ENCODE measurements around the gene HSPH1.
"Not testable (repeated sequence)": the region's sequence is repeated elsewhere in the genome, so short reads cannot be mapped to it uniquely, and the experiment has no call there.

HSPH1 gene

GRCh38 chr13:31131470-31131961, 30.2 kb downstream of the HSPH1 start:
- no peak for DNase-seq (ENCODE audit: low spot score)

- DNase-seq (ENCODE audit: low spot score), result no peak
These were observed 32.3 kb downstream of the HSPH1 start for GRCh38 chr13:31129419-31129818.

DNA sequence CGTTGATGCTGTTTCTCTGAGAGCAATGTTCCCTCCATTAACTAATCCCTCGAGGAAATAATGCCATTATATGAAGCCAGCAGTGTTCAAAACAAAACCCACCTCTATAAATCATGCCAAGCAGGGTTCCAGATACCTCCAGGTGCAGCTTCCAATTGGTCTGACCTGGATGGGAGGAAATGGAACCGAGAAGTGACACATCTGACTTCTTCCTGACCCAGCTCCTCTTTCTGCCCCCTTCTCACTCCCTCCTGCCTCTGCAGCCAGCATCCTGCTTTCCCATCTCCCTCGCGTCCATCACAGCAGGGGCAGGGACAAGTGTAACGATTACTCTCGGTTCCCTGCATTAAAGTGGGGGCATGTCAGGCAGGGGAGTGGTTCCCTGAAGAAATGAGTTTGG, 37.5 kb downstream of the HSPH1 start:
- no peak for DNase-seq (ENCODE audit: low spot score)

- DNase-seq (ENCODE audit: low spot score), result no peak
These were observed 39.0 kb downstream of the HSPH1 start for GRCh38 chr13:31122544-31123260.

DNA sequence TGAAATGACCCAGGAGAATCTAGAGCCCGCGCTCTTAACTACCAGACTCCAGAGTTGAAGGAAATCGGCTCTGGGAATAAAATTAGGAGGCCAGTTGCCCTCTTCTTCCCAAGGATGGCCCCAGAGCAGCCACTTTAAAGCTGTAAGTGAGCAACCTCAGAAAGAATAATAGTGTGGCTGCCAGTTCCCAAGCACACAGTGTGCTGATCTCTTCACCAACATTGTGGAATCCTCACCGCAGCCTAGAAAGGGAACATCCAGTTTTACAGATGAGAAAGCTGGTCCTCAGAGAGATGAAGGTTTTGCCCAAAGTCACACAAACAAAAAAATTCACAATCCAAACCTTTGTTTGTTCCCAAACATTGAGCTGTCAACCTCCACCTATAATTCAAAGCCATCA, 39.6 kb downstream of the HSPH1 start:
- DNase-seq (ENCODE audit: low spot score), result no peak

- no peak for DNase-seq (ENCODE audit: low spot score)
These were observed 40.1 kb downstream of the HSPH1 start for GRCh38 chr13:31121379-31122140.

GRCh38 chr13:31119966-31120700, 41.6 kb downstream of the HSPH1 start:
- DNase-seq (ENCODE audit: low spot score), result no peak

- no peak for DNase-seq (ENCODE audit: low spot score)
These were observed 42.2 kb downstream of the HSPH1 start for GRCh38 chr13:31119526-31119925.

DNA sequence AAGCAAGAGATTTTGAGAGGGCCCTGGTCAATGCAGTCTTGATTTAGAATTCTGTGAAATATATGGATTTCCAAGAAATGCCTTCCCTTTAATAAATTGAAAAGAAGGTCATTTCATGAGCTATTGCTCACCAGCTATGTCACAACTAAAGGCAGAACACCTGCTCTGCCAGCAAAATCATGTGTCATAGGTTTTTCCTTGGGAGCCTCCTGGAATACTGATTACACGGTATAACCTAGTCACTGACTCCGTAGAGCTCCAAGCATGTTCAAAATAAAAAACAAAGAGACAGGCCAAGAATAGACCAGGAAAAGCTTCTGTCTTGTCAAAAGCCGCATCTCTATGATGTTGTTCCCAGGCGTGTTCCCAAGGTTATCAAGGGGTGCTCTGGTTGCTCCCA, 45.5 kb downstream of the HSPH1 start:
- DNase-seq (ENCODE audit: low spot score), result no peak

GRCh38 chr13:31115616-31116015, 46.1 kb downstream of the HSPH1 start:
- DNase-seq (ENCODE audit: low spot score), result no peak

GRCh38 chr13:31114641-31115040, 47.1 kb downstream of the HSPH1 start:
- DNase-seq (ENCODE audit: low spot score), result no peak

GRCh38 chr13:31111136-31111535, 50.6 kb downstream of the HSPH1 start:
- no peak for DNase-seq (ENCODE audit: low spot score)

GRCh38 chr13:31110617-31111016, 51.1 kb downstream of the HSPH1 start:
- DNase-seq (ENCODE audit: low spot score), result no peak

GRCh38 chr13:31110169-31110568, 51.5 kb downstream of the HSPH1 start:
- no peak for DNase-seq (ENCODE audit: low spot score)

- DNase-seq (ENCODE audit: low spot score), result no peak
These were observed 54.6 kb downstream of the HSPH1 start for GRCh38 chr13:31107109-31107508.

DNA sequence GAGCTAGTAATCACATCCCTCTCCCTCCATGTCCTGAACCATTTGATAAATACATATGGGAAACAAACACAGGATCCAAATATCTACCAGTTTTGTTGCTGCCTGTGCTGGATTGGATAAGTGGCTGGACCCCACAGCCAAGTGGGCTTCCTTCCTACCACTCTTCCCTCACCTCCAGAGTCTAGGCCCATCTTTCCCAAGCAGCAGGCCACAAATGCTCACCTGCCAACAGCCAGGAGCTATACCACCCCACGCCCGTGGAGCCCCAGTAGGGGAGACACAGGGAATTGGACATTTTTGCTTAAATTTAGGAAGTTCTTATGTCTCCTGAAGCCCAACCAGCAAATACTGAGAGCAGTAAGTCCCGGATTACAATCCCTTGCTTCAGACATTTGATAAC, 55.8 kb downstream of the HSPH1 start:
- no peak for DNase-seq (ENCODE audit: low spot score)

GRCh38 chr13:31105020-31105795, 56.5 kb downstream of the HSPH1 start:
- no peak for DNase-seq (ENCODE audit: low spot score)

DNA sequence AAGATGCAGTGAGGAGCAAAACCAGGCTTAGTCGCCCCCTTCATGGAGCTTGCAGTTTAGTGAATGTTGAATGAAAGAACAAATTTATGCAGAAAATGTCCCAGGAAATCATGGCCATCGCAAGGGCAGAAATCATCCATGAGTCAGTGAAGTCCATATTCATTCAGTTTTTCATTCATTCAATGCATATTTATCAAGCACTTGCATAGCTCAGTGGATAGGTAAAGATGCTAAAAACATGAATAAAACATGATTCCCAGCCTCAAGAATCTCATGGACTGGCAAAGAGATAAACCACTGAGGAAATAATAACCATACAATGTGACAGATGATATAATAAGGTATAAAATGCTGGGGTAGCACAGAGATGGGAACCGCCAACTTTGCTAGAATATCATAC, 58.8 kb downstream of the HSPH1 start:
- DNase-seq (ENCODE audit: low spot score), result no peak

- DNase-seq (ENCODE audit: low spot score), result no peak
These were observed 60.1 kb downstream of the HSPH1 start for GRCh38 chr13:31101472-31102170.

DNA sequence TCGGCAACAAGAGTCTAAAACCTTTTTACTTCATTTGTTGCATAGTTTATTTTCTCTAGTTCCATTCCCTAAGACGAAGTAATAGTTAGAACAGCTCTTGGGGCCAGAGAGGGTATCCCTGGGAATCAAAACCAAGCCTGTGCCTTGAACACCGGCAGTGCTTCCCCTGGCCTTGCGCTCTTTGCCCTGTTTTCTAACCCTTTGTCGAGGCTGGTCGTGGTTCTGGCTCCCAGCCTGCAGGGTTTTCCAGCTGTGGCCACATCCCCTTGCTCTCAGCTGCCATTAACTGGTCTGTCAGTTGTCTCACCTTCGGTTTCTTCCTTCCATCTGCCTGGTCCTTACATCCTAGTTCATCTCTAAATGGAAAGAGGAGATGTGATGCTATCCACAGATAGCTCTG, 61.0 kb downstream of the HSPH1 start:
- no peak for DNase-seq (ENCODE audit: low spot score)

- not testable (repeated sequence) for DNase-seq (ENCODE audit: low spot score)
These were observed 63.7 kb downstream of the HSPH1 start for GRCh38 chr13:31097911-31098434.
